Liver (tissue), 9 donors: ENCODE data around the gene COL21A1. TPM values are rescaled to one million over a fixed set of nuclear protein-coding genes. Genes with fewer than 3 reads are reported as not detected.

Source experiments
- DNase-seq: peaks from one replicate; pipeline ENCODE4 v3.0.0-alpha.2; 2017; ENCODE audit warnings: low spot score
- H3K27ac ChIP-seq, 2 donors: one replicate each; pipeline ENCODE4 v1.7.0; 2013; ENCODE audit warnings: inconsistent platforms in 2 of 2, low read length in 2 of 2, control low read depth in 1 of 2, low read depth in 1 of 2, mild to moderate bottlenecking in 1 of 2
- H3K27me3 ChIP-seq, 4 donors: one replicate each; pipeline versions ENCODE4 v1.6.1 to v1.7.0; 2013; ENCODE audit warnings: low read length in 3 of 4, inconsistent platforms in 1 of 4, mild to moderate bottlenecking in 1 of 4, moderate library complexity in 1 of 4; ENCODE audit not compliant: control insufficient read depth in 4 of 4, insufficient read depth in 4 of 4
- H3K36me3 ChIP-seq, 4 donors: one replicate each; pipeline versions ENCODE4 v1.6.1 to v1.7.0; 2013; ENCODE audit warnings: low read length in 3 of 4, mild to moderate bottlenecking in 3 of 4, low read depth in 1 of 4, moderate library complexity in 1 of 4; ENCODE audit not compliant: control insufficient read depth in 4 of 4, insufficient read depth in 3 of 4
- H3K4me1 ChIP-seq, 4 donors: one replicate each; pipeline versions ENCODE4 v1.6.1 to v1.7.0; 2013; ENCODE audit warnings: low read length in 3 of 4, mild to moderate bottlenecking in 3 of 4, moderate library complexity in 1 of 4; ENCODE audit not compliant: control insufficient read depth in 4 of 4, insufficient read depth in 4 of 4
- H3K4me3 ChIP-seq, 3 donors: one replicate each; pipeline versions ENCODE4 v1.6.1 to v1.7.0; 2013; ENCODE audit warnings: low read length in 3 of 3, control low read depth in 1 of 3, low read depth in 1 of 3, mild to moderate bottlenecking in 1 of 3
- H3K9ac ChIP-seq, 2 donors: one replicate each; pipeline ENCODE4 v1.7.0; 2013; ENCODE audit warnings: low read length in 2 of 2, mild to moderate bottlenecking in 2 of 2, moderate library complexity in 2 of 2, control low read depth in 1 of 2, low read depth in 1 of 2
- H3K9me3 ChIP-seq, 4 donors: one replicate each; pipeline versions ENCODE4 v1.6.1 to v1.7.0; 2013; ENCODE audit warnings: low read length in 3 of 4; ENCODE audit not compliant: control insufficient read depth in 4 of 4
- ATF3 ChIP-seq: IDR thresholded peaks from 2 replicates; pipeline ENCODE4 v1.6.1; 2016; ENCODE audit warnings: antibody characterized with exemption
- CTCF ChIP-seq: fragments of 150-350 bp; IDR thresholded peaks from 2 replicates; pipeline ENCODE4 v1.5.1; 2017; ENCODE audit warnings: improper control_type of control experiment, low read depth, low read length; ENCODE audit not compliant: missing input control
- FOXA2 ChIP-seq: IDR thresholded peaks from 2 replicates; pipeline ENCODE4 v1.6.1; 2016; ENCODE audit warnings: antibody characterized with exemption
- HNF4A ChIP-seq, 2 donors: conservative IDR thresholded peaks; 2 replicates each; pipeline ENCODE4 v1.6.1; 2016; ENCODE audit warnings: antibody characterized with exemption in 2 of 2, mild to moderate bottlenecking in 2 of 2
- JUND ChIP-seq, 2 donors: IDR thresholded peaks; 2 replicates each; pipeline ENCODE4 v1.6.1; 2016; ENCODE audit warnings: antibody characterized with exemption in 2 of 2
- MAX ChIP-seq: IDR thresholded peaks from 2 replicates; pipeline ENCODE4 v1.6.1; 2016; ENCODE audit warnings: antibody characterized with exemption
- RAD21 ChIP-seq, 2 donors: IDR thresholded peaks; 2 replicates each; pipeline ENCODE4 v1.6.1; 2016; ENCODE audit warnings: antibody characterized with exemption in 2 of 2, mild to moderate bottlenecking in 2 of 2
- SP1 ChIP-seq: IDR thresholded peaks from 2 replicates; pipeline ENCODE4 v1.6.1; 2018; ENCODE audit warnings: antibody characterized with exemption, mild to moderate bottlenecking
- TAF1 ChIP-seq: conservative IDR thresholded peaks from 2 replicates; pipeline ENCODE4 v1.6.1; 2016; ENCODE audit warnings: antibody characterized with exemption, mild to moderate bottlenecking
- YY1 ChIP-seq: IDR thresholded peaks from 2 replicates; pipeline ENCODE4 v1.6.1; 2016; ENCODE audit warnings: antibody characterized with exemption, mild to moderate bottlenecking
- ZBTB33 ChIP-seq: IDR thresholded peaks from 2 replicates; pipeline ENCODE4 v1.6.1; 2016; ENCODE audit warnings: antibody characterized with exemption
- WGBS: extraction: QIAGEN DNeasy Blood & Tissue Kit; methylation state at CpG from one replicate; pipeline ENCODE4 v1.1.7; 2013; 5-methylcytosine and 5-hydroxymethylcytosine counted together
- polyA plus RNA-seq, 2 donors: library from polyadenylated mRNA; stranded (reverse) in 1 of 2; unstranded in 1 of 2; fragments of 200-250 nt in 1 of 2; fragments of >200 nt in 1 of 2; fragmentation: Nextera tagmentation in 1 of 2; extraction: Ambion mirVana in 1 of 2; gene quantifications; one replicate each; pipeline versions ENCODE4 v1.2.1 to v1.2.3, GENCODE V29; 2013 to 2015
- total RNA-seq, 2 donors: library from RNA; depleted of rRNA; stranded (reverse); fragments of >200 nt; gene quantifications; one replicate each; pipeline ENCODE4 v1.2.3, GENCODE V29; 2014
- donor health status: healthy.
- donor health status: healthy.
- donor health status: healthy.
- donor health status: healthy.
- donor health status: healthy.

The COL21A1 gene
- total and polyA plus RNA-seq, 4 donors: 0.48 to 1.3 (median 0.52) TPM

- Histone ChIP-seq H3K36me3 (no peaks in the 10 kb centered on the region), H3K27me3 (no peaks in the 10 kb centered on the region), H3K9ac (no peak overlapping the region), H3K27ac (no peak overlapping the region), H3K9me3 (peaks cover 0 to 12% (median 3%) of the 10 kb centered on the region in 4 donors), H3K4me1 (no peaks in the 10 kb centered on the region), H3K4me3 (no peak overlapping the region)
- TF ChIP-seq SP1 (no peak), YY1 (no peak), CTCF (no peak), ZBTB33 (no peak), RAD21 (IDR thresholded peaks at IDR 0.05) (no peak), TAF1 (no peak), FOXA2 (no peak), JUND (IDR thresholded peaks at IDR 0.05) (no peak)
- 78% methylated on average over 3 of the region's 3 CpGs for WGBS
- no peak for DNase-seq
Observed at GRCh38 chr6:56151609-56152224, 95.7 kb downstream of the COL21A1 start.

GRCh38 chr6:56148488-56149186 is 98.7 kb downstream of the COL21A1 start:
- Histone ChIP-seq H3K27me3 (no peaks in the 10 kb centered on the region), H3K4me3 (no peak overlapping the region), H3K9ac (no peak overlapping the region), H3K4me1 (no peaks in the 10 kb centered on the region), H3K27ac (no peak overlapping the region), H3K9me3 (peaks cover 0 to 3% (median 2%) of the 10 kb centered on the region in 4 donors), H3K36me3 (no peaks in the 10 kb centered on the region)
- WGBS: 76% methylated on average over 2 of the region's 2 CpGs
- no peak for TF ChIP-seq TAF1
- no peak for TF ChIP-seq HNF4A (conservative IDR thresholded peaks at IDR 0.05)
- no peak for TF ChIP-seq MAX
- no peak for TF ChIP-seq SP1
- no peak for DNase-seq

GRCh38 chr6:56147766-56148165 is 99.6 kb downstream of the COL21A1 start:
- H3K27ac ChIP-seq: no peak overlapping the region
- no peak for TF ChIP-seq ATF3
- TF ChIP-seq RAD21 (IDR thresholded peaks at IDR 0.05): no peak
- WGBS: 87% methylated on average over 2 of the region's 2 CpGs
- H3K27me3 ChIP-seq: no peaks in the 10 kb centered on the region
- no peaks in the 10 kb centered on the region for H3K4me1 ChIP-seq
- no peak for DNase-seq
- H3K4me3 ChIP-seq: no peak overlapping the region
- H3K9me3 ChIP-seq: peaks cover 0 to 3% (median 0%) of the 10 kb centered on the region in 4 donors
- no peak overlapping the region for H3K9ac ChIP-seq
- no peaks in the 10 kb centered on the region for H3K36me3 ChIP-seq
